ENCODE measurements around the gene MXRA8. TPM values are rescaled to one million over a fixed set of nuclear protein-coding genes. Genes with fewer than 3 reads are reported as not detected.
"Not testable (repeated sequence)": the region's sequence is repeated elsewhere in the genome, so short reads cannot be mapped to it uniquely, and the experiment has no call there.

Gene MXRA8
- total and polyA plus RNA-seq, 2 experiments from 2014 or later, result 42.2 to 90.1 TPM

- Histone ChIP-seq H3K9me3 (ENCODE audit: low read depth) (no peaks in the 10 kb centered on the region), H3K36me3 (peaks cover 4% of the 10 kb centered on the region), H3K27ac (no peak overlapping the region), H3K4me1 (ENCODE audit: low read depth) (peaks cover 5% of the 10 kb centered on the region), H3K27me3 (no peaks in the 10 kb centered on the region), H3K4me3 (no peak overlapping the region)
- peak; percentile 94 for TF ChIP-seq CTCF (IDR thresholded peaks at IDR 0.05; ENCODE audit: low read depth, low read length)
- peak; percentile 60 to 76 for DNase-seq (ENCODE audit: low read depth in 1 of 2, low spot score in 1 of 2)
These were observed 13.7 kb upstream of the MXRA8 start for GRCh38 chr1:1371746-1372711.

GRCh38 chr1:1371364-1371745 is 13.0 kb upstream of the MXRA8 start:
- peaks cover 4% of the 10 kb centered on the region for H3K36me3 ChIP-seq
- TF ChIP-seq CTCF (IDR thresholded peaks at IDR 0.05; ENCODE audit: low read depth, low read length), result no peak
- no peak overlapping the region for H3K4me3 ChIP-seq
- DNase-seq (ENCODE audit: low read depth in 1 of 2, low spot score in 1 of 2), result peak in 1 of 2 donors; percentile 24
- peaks cover 5% of the 10 kb centered on the region for H3K4me1 ChIP-seq (ENCODE audit: low read depth)
- H3K27me3 ChIP-seq, result no peaks in the 10 kb centered on the region
- H3K9me3 ChIP-seq (ENCODE audit: low read depth), result no peaks in the 10 kb centered on the region
- H3K27ac ChIP-seq, result no peak overlapping the region

- Histone ChIP-seq H3K4me3 (no peak overlapping the region), H3K36me3 (peaks cover 4% of the 10 kb centered on the region), H3K27ac (no peak overlapping the region), H3K4me1 (ENCODE audit: low read depth) (peaks cover 5% of the 10 kb centered on the region), H3K9me3 (ENCODE audit: low read depth) (no peaks in the 10 kb centered on the region), H3K27me3 (no peaks in the 10 kb centered on the region)
- DNase-seq (ENCODE audit: low read depth in 1 of 2, low spot score in 1 of 2), result no peak
- TF ChIP-seq CTCF (IDR thresholded peaks at IDR 0.05; ENCODE audit: low read depth, low read length), result no peak
These were observed 12.5 kb upstream of the MXRA8 start for GRCh38 chr1:1370771-1371300.

GRCh38 chr1:1370094-1370493 is 11.7 kb upstream of the MXRA8 start:
- H3K4me3 ChIP-seq; H3K36me3 ChIP-seq; H3K27me3 ChIP-seq; DNase-seq (ENCODE audit: low read depth in 1 of 2, low spot score in 1 of 2); H3K4me1 ChIP-seq (ENCODE audit: low read depth); H3K9me3 ChIP-seq (ENCODE audit: low read depth); H3K27ac ChIP-seq: not testable (repeated sequence)

DNA sequence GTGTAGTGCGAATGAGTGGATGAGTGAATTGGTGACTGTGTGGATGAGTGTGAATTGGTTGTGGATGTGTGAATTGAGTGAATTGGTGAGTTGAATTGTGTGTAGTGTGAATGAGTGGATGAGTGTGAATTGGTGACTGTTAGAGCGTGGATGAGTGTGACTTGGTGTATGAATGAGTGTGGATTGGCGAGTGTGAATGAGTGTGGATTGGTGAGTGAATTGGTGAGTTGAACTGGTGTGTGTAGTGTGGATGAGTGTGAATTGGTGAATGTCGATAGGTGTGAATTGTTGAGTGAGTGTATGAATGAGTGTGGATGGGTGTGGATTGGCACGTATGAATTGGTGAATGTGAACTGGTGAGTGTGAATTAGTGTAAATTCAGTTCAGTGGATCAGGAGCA is 9.0 kb upstream of the MXRA8 start:
- no peaks in the 10 kb centered on the region for H3K36me3 ChIP-seq
- H3K4me3 ChIP-seq, result no peak overlapping the region
- no peak for TF ChIP-seq CTCF (IDR thresholded peaks at IDR 0.05; ENCODE audit: low read depth, low read length)
- no peaks in the 10 kb centered on the region for H3K27me3 ChIP-seq
- no peak overlapping the region for H3K27ac ChIP-seq
- DNase-seq (ENCODE audit: low read depth in 1 of 2, low spot score in 1 of 2), result no peak
- no peaks in the 10 kb centered on the region for H3K9me3 ChIP-seq (ENCODE audit: low read depth)
- H3K4me1 ChIP-seq (ENCODE audit: low read depth), result no peaks in the 10 kb centered on the region

- TF ChIP-seq CTCF (IDR thresholded peaks at IDR 0.05; ENCODE audit: low read depth, low read length), result no peak
- Histone ChIP-seq H3K4me1 (ENCODE audit: low read depth) (peaks cover 3% of the 10 kb centered on the region), H3K27me3 (no peaks in the 10 kb centered on the region), H3K4me3 (no peak overlapping the region), H3K36me3 (no peaks in the 10 kb centered on the region), H3K27ac (no peak overlapping the region), H3K9me3 (ENCODE audit: low read depth) (no peaks in the 10 kb centered on the region)
- DNase-seq (ENCODE audit: low read depth in 1 of 2, low spot score in 1 of 2), result no peak
These were observed 8.3 kb upstream of the MXRA8 start for GRCh38 chr1:1366699-1367066.
